SJSA1 (cell line): ENCODE results near the gene INAFM1. TPM values are rescaled to one million over a fixed set of nuclear protein-coding genes. Genes with fewer than 3 reads are reported as not detected.

Source experiments
- DNase-seq, 2 experiments: peaks; one replicate each; pipeline ENCODE4 v3.0.0-alpha.2; 2015 to 2020; ENCODE audit warnings: low spot score in 2 of 2, low read depth in 1 of 2
- H3K27ac ChIP-seq: fragments of 250-450 bp; sonication (Bioruptor Pico); 2 replicates; pipeline ENCODE4 v1.5.1; 2020; ENCODE audit warnings: mild to moderate bottlenecking, moderate library complexity
- H3K27me3 ChIP-seq: fragments of 250-450 bp; sonication (Bioruptor Pico); replicated peaks from 2 replicates; pipeline ENCODE4 v1.5.1; 2020; ENCODE audit warnings: mild to moderate bottlenecking, moderate library complexity
- H3K36me3 ChIP-seq: fragments of 250-450 bp; sonication (Bioruptor Pico); 2 replicates; pipeline ENCODE4 v1.5.1; 2020; ENCODE audit warnings: mild to moderate bottlenecking
- H3K4me1 ChIP-seq: fragments of 250-450 bp; sonication (Bioruptor Pico); replicated peaks from 2 replicates; pipeline ENCODE4 v1.6.1; 2021; ENCODE audit warnings: mild to moderate bottlenecking
- H3K4me3 ChIP-seq: fragments of 250-450 bp; sonication (Bioruptor Pico); 2 replicates; pipeline ENCODE4 v1.5.1; 2020; ENCODE audit warnings: mild to moderate bottlenecking
- H3K9me3 ChIP-seq: fragments of 250-450 bp; sonication (Bioruptor Pico); replicated peaks from 2 replicates; pipeline ENCODE4 v1.5.1; 2020; ENCODE audit warnings: mild to moderate bottlenecking
- total RNA-seq: library from RNA; depleted of rRNA; stranded (reverse); fragments of >200 nt; shearing (Covaris generic); gene quantifications from 2 replicates; pipeline ENCODE4 v1.2.3, GENCODE V29; 2014; rRNA removed

The INAFM1 gene
- total RNA-seq, 1 experiment from 2014 or later, result 2.5 TPM

DNA sequence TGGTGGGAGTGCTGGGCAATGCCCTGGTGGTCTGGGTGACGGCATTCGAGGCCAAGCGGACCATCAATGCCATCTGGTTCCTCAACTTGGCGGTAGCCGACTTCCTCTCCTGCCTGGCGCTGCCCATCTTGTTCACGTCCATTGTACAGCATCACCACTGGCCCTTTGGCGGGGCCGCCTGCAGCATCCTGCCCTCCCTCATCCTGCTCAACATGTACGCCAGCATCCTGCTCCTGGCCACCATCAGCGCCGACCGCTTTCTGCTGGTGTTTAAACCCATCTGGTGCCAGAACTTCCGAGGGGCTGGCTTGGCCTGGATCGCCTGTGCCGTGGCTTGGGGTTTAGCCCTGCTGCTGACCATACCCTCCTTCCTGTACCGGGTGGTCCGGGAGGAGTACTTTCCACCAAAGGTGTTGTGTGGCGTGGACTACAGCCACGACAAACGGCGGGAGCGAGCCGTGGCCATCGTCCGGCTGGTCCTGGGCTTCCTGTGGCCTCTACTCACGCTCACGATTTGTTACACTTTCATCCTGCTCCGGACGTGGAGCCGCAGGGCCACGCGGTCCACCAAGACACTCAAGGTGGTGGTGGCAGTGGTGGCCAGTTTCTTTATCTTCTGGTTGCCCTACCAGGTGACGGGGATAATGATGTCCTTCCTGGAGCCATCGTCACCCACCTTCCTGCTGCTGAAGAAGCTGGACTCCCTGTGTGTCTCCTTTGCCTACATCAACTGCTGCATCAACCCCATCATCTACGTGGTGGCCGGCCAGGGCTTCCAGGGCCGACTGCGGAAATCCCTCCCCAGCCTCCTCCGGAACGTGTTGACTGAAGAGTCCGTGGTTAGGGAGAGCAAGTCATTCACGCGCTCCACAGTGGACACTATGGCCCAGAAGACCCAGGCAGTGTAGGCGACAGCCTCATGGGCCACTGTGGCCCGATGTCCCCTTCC, 45.5 kb downstream of the INAFM1 start:
- Histone ChIP-seq H3K27ac (no peak overlapping the region), H3K36me3 (no peaks in the 10 kb centered on the region), H3K27me3 (no peaks in the 10 kb centered on the region), H3K9me3 (no peaks in the 10 kb centered on the region), H3K4me1 (peaks cover 5% of the 10 kb centered on the region), H3K4me3 (no peak overlapping the region)
- DNase-seq, result no peak

GRCh38 chr19:47321630-47322029, 46.9 kb downstream of the INAFM1 start:
- Histone ChIP-seq H3K36me3 (no peaks in the 10 kb centered on the region), H3K27me3 (no peaks in the 10 kb centered on the region), H3K4me3 (no peak overlapping the region), H3K27ac (no peak overlapping the region), H3K9me3 (no peaks in the 10 kb centered on the region), H3K4me1 (no peaks in the 10 kb centered on the region)
- no peak for DNase-seq

DNA sequence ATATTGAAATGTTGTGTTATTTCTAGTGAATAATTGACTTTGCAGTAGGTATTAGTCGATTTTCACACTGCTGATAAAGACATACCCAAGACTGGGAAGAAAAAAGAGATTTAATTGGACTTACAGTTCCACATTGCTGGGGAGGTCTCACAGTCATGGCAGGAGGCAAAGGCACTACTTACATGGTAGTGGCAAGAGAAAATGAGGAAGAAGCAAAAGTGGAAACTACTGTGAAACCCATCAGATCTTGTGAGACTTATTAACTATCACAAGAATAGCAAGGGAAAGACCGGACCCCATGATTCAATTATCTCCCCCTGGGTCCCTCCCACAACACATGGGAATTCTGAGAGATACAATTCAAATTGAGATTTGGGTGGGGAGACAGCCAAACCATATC, 47.4 kb downstream of the INAFM1 start:
- no peaks in the 10 kb centered on the region for H3K36me3 ChIP-seq
- no peak for DNase-seq

DNA sequence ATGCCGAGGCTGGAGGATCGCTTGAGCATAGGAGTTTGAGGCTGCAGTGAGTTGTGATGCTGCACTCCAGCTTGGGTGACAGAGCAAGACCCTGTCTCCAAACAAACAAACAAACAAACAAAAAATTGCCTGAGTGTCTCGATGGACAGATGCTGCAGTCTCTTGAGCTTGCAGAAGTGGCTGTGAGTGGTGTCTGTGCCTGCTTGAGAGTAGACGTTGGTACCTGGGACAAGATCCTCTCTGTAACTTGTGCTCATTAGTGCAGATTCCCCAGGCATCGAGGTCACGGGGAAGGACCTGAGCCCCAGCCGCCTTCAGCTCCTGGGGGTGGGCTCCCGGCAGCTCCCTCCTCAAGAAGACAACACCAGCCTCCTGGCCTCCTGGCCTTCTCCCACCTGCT, 48.7 kb downstream of the INAFM1 start:
- Histone ChIP-seq H3K4me3 (no peak overlapping the region), H3K27me3 (no peaks in the 10 kb centered on the region), H3K4me1 (no peaks in the 10 kb centered on the region), H3K9me3 (no peaks in the 10 kb centered on the region), H3K27ac (no peak overlapping the region), H3K36me3 (no peaks in the 10 kb centered on the region)
- DNase-seq, result no peak

More for the DNA sequence above, 47.4 kb downstream of the INAFM1 start:
- Histone ChIP-seq H3K27me3 (no peaks in the 10 kb centered on the region), H3K27ac (no peak overlapping the region), H3K4me3 (no peak overlapping the region), H3K9me3 (no peaks in the 10 kb centered on the region), H3K4me1 (no peaks in the 10 kb centered on the region)

GRCh38 chr19:47323872-47324271, 49.2 kb downstream of the INAFM1 start:
- Histone ChIP-seq H3K36me3 (no peaks in the 10 kb centered on the region), H3K4me3 (no peak overlapping the region), H3K9me3 (no peaks in the 10 kb centered on the region), H3K27me3 (no peaks in the 10 kb centered on the region), H3K27ac (no peak overlapping the region), H3K4me1 (no peaks in the 10 kb centered on the region)
- no peak for DNase-seq

DNA sequence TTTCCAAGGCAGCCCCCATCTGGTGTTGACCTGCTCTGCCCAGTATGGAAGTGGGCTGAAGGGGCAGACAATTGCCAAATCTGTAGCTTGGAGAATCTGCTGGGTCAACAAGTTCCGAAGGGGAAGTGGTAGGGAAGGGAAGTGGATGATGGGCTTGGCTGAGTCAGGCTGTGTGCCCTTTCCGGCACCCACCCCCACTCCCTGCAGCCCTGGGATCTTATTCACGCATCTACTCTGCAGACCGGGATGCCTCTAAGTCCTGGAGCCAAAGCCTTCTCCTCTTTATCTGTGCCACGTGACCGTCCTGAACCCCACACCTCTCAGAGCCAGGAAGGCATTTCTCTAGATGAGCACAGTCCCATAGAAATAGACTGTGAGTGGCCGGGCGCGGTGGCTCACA, 49.8 kb downstream of the INAFM1 start:
- DNase-seq, result no peak
- no peak overlapping the region for H3K4me3 ChIP-seq
- no peaks in the 10 kb centered on the region for H3K9me3 ChIP-seq
- H3K27ac ChIP-seq, result no peak overlapping the region
- no peaks in the 10 kb centered on the region for H3K4me1 ChIP-seq
- H3K27me3 ChIP-seq, result no peaks in the 10 kb centered on the region
- no peaks in the 10 kb centered on the region for H3K36me3 ChIP-seq

Other genes with a start within 250 kb of the INAFM1 start
- 66.3 and 129 TPM in 2 replicates for gene TMEM160, start 226.3 kb upstream of the INAFM1 start, total RNA-seq
- gene ZC3H4, start 161.1 kb upstream of the INAFM1 start, total RNA-seq, result 6.8 and 11.1 TPM in 2 replicates
- gene SAE1, start 144.1 kb upstream of the INAFM1 start, total RNA-seq, result 321 and 324 TPM in 2 replicates
- 4.5 and 10.1 TPM in 2 replicates for gene BBC3, start 43.7 kb upstream of the INAFM1 start, total RNA-seq
- 8.0 and 12.1 TPM in 2 replicates for gene CCDC9, start 18.4 kb upstream of the INAFM1 start, total RNA-seq
- not detected in 2 replicates for gene C5AR1, start 35.0 kb downstream of the INAFM1 start, total RNA-seq
- gene C5AR2, start 57.3 kb downstream of the INAFM1 start, total RNA-seq, result not detected in 2 replicates
- 15.0 and 16.4 TPM in 2 replicates for gene DHX34, start 74.4 kb downstream of the INAFM1 start, total RNA-seq
- gene MEIS3, start 144.6 kb downstream of the INAFM1 start, total RNA-seq, result 25.0 and 50.8 TPM in 2 replicates
- not detected in 2 replicates for gene SLC8A2, start 197.0 kb downstream of the INAFM1 start, total RNA-seq
- 3.2 and 7.2 TPM in 2 replicates for gene KPTN, start 209.3 kb downstream of the INAFM1 start, total RNA-seq
- 87.5 and 132 TPM in 2 replicates for gene NAPA, start 240.2 kb downstream of the INAFM1 start, total RNA-seq